HEK293T (cell line): Measurements from ENCODE around the gene ZDHHC15.

ENCODE experiments used
- BHLHE40 ChIP-seq: fragments of 450-650 bp; IDR thresholded peaks from 2 replicates; pipeline ENCODE4 v1.6.1; 2016; ENCODE audit warnings: mild to moderate bottlenecking, moderate library complexity, borderline replicate concordance
- FOXA1 ChIP-seq: fragments of 450-650 bp; IDR thresholded peaks from 2 replicates; pipeline ENCODE4 v1.6.1; 2016; ENCODE audit warnings: mild to moderate bottlenecking
- FOXK2 ChIP-seq: fragments of 450-650 bp; IDR thresholded peaks from 2 replicates; pipeline ENCODE4 v1.6.1; 2016; ENCODE audit warnings: mild to moderate bottlenecking
- FOXM1 ChIP-seq: fragments of 450-650 bp; IDR thresholded peaks from 2 replicates; pipeline ENCODE4 v1.6.1; 2017; ENCODE audit warnings: mild to moderate bottlenecking, borderline replicate concordance

- TF ChIP-seq BHLHE40 (no peak), FOXM1 (no peak), FOXK2 (no peak), FOXA1 (no peak)
These were observed 24.9 kb upstream of the ZDHHC15 start for GRCh38 chrX:75547783-75548182.
